HG03378 (cell line): Measurements from ENCODE around the gene CCNG2.

Source experiments
- ATAC-seq: cut with Tn5 transposase; IDR thresholded peaks from one replicate; pipeline ENCODE4 v1.9.1; 2021; ENCODE audit warnings: mild to moderate bottlenecking, moderate library complexity; ENCODE audit not compliant: unreplicated experiment

CCNG2 gene

DNA sequence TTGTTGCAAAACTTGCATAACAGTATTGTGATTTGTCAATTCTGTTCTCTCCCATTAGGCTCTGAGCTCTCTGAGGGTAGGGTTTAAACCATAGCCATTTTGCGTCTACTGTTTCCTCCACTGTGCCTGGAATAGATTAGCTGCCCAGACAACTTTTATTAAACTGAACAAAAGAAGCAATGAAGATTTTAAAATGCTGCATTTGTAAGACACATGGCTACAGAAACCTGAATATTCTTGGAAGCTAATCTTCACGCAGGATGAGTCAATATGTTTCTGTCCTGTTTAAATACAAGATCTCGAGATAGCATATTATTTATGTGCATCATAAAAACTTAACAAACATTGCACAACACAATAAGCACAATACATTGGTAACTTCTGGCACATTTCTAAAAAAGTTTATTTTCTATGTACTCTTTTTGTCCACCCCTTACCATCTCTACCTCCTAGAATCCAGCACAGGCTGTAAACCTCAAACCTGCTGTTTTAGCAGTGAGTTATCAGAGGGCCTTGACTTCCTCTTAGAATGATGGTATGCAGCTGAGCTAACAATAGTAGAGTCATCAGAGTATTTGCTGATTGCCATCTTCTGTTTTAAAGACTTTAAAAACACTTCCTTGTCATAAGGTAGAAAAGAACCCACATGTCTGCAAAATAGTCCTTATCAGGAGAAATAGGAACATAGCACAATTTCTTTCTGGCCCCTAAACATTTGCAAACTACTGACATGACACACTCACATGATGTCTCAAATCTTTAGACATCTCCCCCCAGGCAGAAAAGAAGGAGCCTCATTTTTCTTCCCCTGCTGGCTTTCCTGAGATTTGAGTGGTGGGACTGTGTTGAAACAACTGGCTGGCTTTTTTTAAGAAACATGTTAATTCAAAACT, 10.6 kb upstream of the CCNG2 start:
- no peak for ATAC-seq

- no peak for ATAC-seq
Measured at GRCh38 chr4:77147079-77147782, 9.8 kb upstream of the CCNG2 start.

- ATAC-seq: no peak
Measured at GRCh38 chr4:77148078-77148477, 8.9 kb upstream of the CCNG2 start.

- no peak for ATAC-seq
Measured at GRCh38 chr4:77149789-77150188, 7.2 kb upstream of the CCNG2 start.

DNA sequence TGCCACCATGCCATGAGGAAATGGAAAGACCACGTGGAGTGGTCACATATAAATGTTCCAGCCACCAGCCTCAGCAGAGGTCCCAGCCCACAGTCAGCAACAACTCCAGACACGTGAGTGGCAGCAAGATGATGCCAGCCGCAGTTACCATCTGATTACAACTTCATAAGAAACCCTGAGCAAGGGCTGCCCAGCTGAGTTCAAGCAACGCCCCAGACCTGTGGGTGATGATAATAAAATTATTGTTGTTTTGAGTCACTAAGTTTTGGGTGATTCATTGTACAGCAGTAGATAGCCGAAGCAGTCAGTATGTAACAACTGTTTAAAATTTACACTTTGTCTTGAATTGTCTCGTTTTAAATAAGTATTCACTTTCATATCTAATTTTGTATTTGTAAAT, 5.8 kb upstream of the CCNG2 start:
- ATAC-seq: no peak

DNA sequence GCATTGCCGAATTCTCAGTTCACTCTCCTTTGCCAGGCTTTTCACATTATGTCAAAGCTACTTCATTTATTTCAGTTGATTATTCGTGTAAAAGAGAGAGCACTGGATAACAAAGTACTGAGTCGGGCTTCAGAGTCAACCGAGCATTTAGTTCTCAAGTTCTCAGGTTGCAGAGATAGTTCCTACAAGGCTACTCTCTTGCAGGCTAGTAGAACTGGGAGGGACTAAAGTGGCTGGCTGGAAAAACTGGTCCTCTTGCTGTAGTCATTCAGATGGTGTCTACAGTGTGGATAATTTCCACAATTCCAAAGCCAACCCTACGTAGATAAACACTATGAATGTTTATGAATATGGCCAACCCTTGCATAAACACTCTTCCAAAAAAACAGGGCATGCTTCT, 4.6 kb upstream of the CCNG2 start:
- ATAC-seq: no peak

DNA sequence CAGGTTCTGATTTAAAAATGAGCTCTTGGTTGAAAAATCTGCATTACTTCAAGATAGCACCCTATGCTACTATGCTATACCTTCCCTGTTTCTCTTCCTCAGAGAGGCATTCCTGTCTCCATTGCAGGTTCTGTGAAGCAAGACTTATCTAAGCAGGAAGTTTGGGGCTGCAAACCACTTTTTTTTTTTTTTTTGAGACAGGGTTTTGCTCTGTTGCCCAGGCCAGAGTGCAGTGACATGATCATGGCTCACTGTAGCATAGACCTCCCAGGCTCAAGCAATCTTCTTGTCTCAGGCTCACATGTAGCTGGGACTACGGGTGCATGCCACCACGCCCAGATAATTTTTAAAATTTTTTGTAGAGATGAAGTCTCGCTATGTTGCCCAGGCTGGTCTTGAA, 4.0 kb upstream of the CCNG2 start:
- ATAC-seq: no peak

- ATAC-seq: no peak
Measured at GRCh38 chr4:77154065-77154464, 2.9 kb upstream of the CCNG2 start.

GRCh38 chr4:77154761-77155499, 2.1 kb upstream of the CCNG2 start:
- ATAC-seq: no peak

- no peak for ATAC-seq
Measured at GRCh38 chr4:77155631-77156452, 1.2 kb upstream of the CCNG2 start.

GRCh38 chr4:77156533-77156911, 485 bp upstream of the CCNG2 start:
- peak; percentile 95 for ATAC-seq

GRCh38 chr4:77157859-77158486, 966 bp downstream of the CCNG2 start:
- ATAC-seq: peak; percentile 36

DNA sequence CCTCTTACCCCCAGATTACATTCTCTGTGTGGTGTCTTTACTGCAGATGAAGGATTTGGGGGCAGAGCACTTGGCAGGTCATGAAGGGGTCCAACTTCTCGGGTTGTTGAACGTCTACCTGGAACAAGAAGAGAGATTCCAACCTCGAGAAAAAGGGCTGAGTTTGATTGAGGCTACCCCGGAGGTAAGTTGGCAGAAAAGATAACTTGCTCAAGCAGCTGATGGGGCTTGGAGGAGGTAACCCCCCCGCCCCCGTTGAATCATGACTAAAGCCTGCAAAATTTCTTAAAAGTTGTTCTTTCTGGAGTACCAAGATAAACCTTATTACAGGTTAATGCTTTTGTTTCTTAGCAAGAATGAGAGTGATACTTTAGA, 1.5 kb downstream of the CCNG2 start:
- no peak for ATAC-seq

GRCh38 chr4:77159806-77160205, 2.8 kb downstream of the CCNG2 start:
- no peak for ATAC-seq

GRCh38 chr4:77163641-77164040, 6.6 kb downstream of the CCNG2 start:
- no peak for ATAC-seq

DNA sequence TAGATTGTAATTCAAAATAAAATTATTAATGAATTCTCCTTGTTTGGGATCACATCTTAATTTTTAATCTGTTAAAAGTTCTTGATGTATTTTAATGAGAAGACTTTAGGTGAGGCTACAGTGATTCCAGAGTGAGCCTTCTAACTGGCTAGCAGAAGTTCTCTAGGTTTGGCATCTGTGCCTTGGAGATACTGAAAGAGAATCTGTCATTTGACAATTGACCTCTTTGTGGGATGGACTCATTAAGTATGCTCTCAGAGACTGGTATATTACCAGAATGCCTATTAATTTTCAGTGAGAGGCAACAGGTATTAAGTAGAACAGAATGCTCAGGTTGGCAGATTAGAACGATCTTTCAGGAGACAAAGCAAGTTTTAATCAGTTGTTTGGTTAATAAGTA, 10.2 kb downstream of the CCNG2 start:
- no peak for ATAC-seq

- ATAC-seq: no peak
Measured at GRCh38 chr4:77167866-77168265, 10.9 kb downstream of the CCNG2 start.

- no peak for ATAC-seq
Measured at GRCh38 chr4:77169481-77169880, 12.5 kb downstream of the CCNG2 start.

DNA sequence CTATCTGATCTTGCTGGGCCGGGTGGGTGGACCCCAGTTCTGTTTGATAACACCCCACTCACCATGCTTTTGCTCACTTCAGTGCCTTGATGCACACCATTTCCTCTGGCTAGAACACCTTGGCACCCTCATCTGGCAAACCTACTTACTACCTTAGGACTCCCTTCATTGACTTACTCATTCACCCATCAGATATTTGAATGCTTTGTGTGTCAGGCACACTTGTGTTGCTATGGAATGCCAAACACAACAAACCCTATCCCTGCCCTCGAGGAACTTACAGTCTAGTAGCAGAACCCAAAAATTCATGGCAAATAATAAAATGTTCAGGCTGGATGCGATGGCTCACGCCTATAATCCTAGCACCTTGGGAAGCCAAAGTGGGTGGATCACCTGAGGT, 13.9 kb downstream of the CCNG2 start:
- no peak for ATAC-seq

GRCh38 chr4:77172336-77172735, 15.3 kb downstream of the CCNG2 start:
- no peak for ATAC-seq
